NAMALWA (cell line): ENCODE measurements around the gene TAF4B.
"Not testable (repeated sequence)": the region's sequence is repeated elsewhere in the genome, so short reads cannot be mapped to it uniquely, and the experiment has no call there.

ENCODE experiments used
- DNase-seq: peaks from one replicate; pipeline ENCODE4 v3.0.0-alpha.2; 2015; ENCODE audit warnings: low spot score

The TAF4B gene

GRCh38 chr18:26424428-26425147, 198.3 kb downstream of the TAF4B start:
- no peak for DNase-seq

- no peak for DNase-seq
Measured at GRCh38 chr18:26425148-26425531, 198.9 kb downstream of the TAF4B start.

GRCh38 chr18:26429535-26430226, 203.4 kb downstream of the TAF4B start:
- no peak for DNase-seq

GRCh38 chr18:26432651-26433424, 206.6 kb downstream of the TAF4B start:
- DNase-seq = no peak

- DNase-seq = no peak
Measured at GRCh38 chr18:26434887-26435286, 208.6 kb downstream of the TAF4B start.

- DNase-seq = no peak
Measured at GRCh38 chr18:26435415-26436095, 209.3 kb downstream of the TAF4B start.

GRCh38 chr18:26436176-26437051, 210.2 kb downstream of the TAF4B start:
- no peak for DNase-seq

GRCh38 chr18:26437634-26438033, 211.4 kb downstream of the TAF4B start:
- not testable (repeated sequence) for DNase-seq

GRCh38 chr18:26438980-26439379, 212.7 kb downstream of the TAF4B start:
- peak; percentile 53 for DNase-seq

GRCh38 chr18:26439537-26439936, 213.3 kb downstream of the TAF4B start:
- no peak for DNase-seq

- no peak for DNase-seq
Measured at GRCh38 chr18:26440644-26441043, 214.4 kb downstream of the TAF4B start.
